Testis (tissue), 3 donors: ENCODE data around the gene OR6A2. TPM values are rescaled to one million over a fixed set of nuclear protein-coding genes. Genes with fewer than 3 reads are reported as not detected.

Experiments used
- DNase-seq: peaks from one replicate; pipeline ENCODE4 v3.0.0-alpha.2; 2019
- H3K27ac ChIP-seq, 2 donors: fragments of 200-600 bp; sonication (generic); one replicate each; pipeline ENCODE4 v1.5.1; 2019
- H3K27me3 ChIP-seq: fragments of 200-600 bp; sonication (generic); one replicate; pipeline ENCODE4 v1.5.1; 2019
- H3K36me3 ChIP-seq: fragments of 200-600 bp; sonication (generic); one replicate; pipeline ENCODE4 v1.5.1; 2017; ENCODE audit warnings: low read depth; ENCODE audit errors: missing control alignments
- H3K4me1 ChIP-seq: fragments of 200-600 bp; sonication (generic); one replicate; pipeline ENCODE4 v1.5.1; 2019
- H3K4me3 ChIP-seq, 2 donors: fragments of 200-600 bp; sonication (generic); one replicate each; pipeline ENCODE4 v1.5.1; 2017 to 2019
- H3K9me3 ChIP-seq: fragments of 200-600 bp; sonication (generic); one replicate; pipeline ENCODE4 v1.5.1; 2017
- POLR2A ChIP-seq: fragments of 450-650 bp; IDR thresholded peaks from one replicate; pipeline ENCODE4 v1.6.1; 2017; ENCODE audit warnings: antibody characterized with exemption, mild to moderate bottlenecking, moderate library complexity
- WGBS, 2 donors: methylation state at CpG; one replicate each; pipeline ENCODE4 v1.1.5; 2018; 5-methylcytosine and 5-hydroxymethylcytosine counted together
- intact Hi-C: fragments of 100-400 bp; cut with DNase I; formaldehyde crosslinking; loops from one replicate; pipeline ENCODE4 v1.15.1; 2023; ENCODE audit warnings: low total_unique reads
- polyA plus RNA-seq: library from polyadenylated mRNA; stranded (reverse); fragments of 350-450 nt; fragmentation: Illumina TruSeq; extraction: RNeasy Lipid Tissue Mini Kit (QIAGEN cat#74804); gene quantifications from one replicate; pipeline ENCODE4 v1.2.3, GENCODE V29; 2014; ENCODE audit warnings: low read depth, low replicate concordance; ENCODE audit not compliant: insufficient read depth
- total RNA-seq, 2 donors: library from RNA; depleted of rRNA; stranded (reverse); fragments of >200 nt; gene quantifications; one replicate each; pipeline ENCODE4 v1.2.3, GENCODE V29; 2016
- TF ChIP-seq, protein P1 (sequence below), 3 experiments: fragments of 450-650 bp in 2 of 3; fragments of 200-600 bp in 1 of 3; sonication (generic) in 1 of 3; IDR thresholded peaks; one replicate each; pipeline ENCODE4 v1.5.1; 2016 to 2019; ENCODE audit warnings: antibody characterized with exemption in 3 of 3, mild to moderate bottlenecking in 2 of 3, moderate library complexity in 1 of 3

OR6A2 gene
- total and polyA plus RNA-seq, 3 donors from 2014 or later, result 2.2 to 2.6 TPM; not detected in 1

DNA sequence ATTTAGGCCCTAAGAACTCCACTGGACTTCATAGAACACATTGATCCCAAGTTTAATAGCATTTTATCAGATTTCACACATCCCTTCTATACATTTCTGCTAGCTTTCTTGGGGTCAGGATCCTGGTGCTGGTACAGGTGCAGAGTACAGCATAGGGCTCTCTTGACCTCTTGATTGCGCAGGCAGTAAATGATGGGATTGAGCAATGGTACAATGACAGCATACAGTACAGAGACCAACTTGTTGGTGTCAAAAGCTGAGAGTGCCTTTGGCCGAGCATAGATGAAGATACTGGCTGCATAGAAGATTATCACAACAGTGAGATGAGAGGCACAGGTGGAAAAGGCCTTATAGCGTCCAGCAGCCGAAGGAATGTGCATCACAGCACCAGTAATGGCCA lies 4.8 kb downstream of the OR6A2 start:
- intact Hi-C loops, result no loop called here

DNA sequence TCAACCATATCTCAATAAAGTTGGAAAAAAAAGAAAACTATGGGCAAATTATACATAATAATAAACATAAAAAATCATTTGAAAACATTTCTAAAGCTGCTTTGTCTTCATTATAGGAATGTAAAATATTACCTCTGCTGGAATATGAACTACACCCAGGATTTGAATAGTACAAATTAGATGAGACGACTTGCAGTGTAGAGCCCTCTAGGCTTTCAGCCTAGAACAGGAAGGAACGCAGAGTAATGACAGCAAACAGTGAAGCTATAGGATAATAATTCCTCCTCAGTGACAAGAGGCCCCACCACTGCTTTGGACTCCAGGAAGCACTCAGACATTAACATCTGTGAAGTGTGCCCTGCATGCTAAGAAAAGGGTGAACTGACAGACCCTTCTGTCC lies 8.9 kb downstream of the OR6A2 start:
- WGBS, 2 donors, result 77 to 86% methylated on average over 2 of the region's 2 CpGs
- TF ChIP-seq POLR2A, result no peak
- TF ChIP-seq, protein P1, sequence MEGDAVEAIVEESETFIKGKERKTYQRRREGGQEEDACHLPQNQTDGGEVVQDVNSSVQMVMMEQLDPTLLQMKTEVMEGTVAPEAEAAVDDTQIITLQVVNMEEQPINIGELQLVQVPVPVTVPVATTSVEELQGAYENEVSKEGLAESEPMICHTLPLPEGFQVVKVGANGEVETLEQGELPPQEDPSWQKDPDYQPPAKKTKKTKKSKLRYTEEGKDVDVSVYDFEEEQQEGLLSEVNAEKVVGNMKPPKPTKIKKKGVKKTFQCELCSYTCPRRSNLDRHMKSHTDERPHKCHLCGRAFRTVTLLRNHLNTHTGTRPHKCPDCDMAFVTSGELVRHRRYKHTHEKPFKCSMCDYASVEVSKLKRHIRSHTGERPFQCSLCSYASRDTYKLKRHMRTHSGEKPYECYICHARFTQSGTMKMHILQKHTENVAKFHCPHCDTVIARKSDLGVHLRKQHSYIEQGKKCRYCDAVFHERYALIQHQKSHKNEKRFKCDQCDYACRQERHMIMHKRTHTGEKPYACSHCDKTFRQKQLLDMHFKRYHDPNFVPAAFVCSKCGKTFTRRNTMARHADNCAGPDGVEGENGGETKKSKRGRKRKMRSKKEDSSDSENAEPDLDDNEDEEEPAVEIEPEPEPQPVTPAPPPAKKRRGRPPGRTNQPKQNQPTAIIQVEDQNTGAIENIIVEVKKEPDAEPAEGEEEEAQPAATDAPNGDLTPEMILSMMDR (IDR thresholded peaks at IDR 0.05), result no peak

More for the DNA sequence above, 4.8 kb downstream of the OR6A2 start:
- no peak for TF ChIP-seq POLR2A
- TF ChIP-seq, protein P1 (IDR thresholded peaks at IDR 0.05), result no peak
- Histone ChIP-seq H3K9me3 (no peaks in the 10 kb centered on the region), H3K4me1 (no peaks in the 10 kb centered on the region), H3K4me3 (no peak overlapping the region), H3K27ac (no peak overlapping the region), H3K36me3 (no peaks in the 10 kb centered on the region), H3K27me3 (no peaks in the 10 kb centered on the region)
- no peak for DNase-seq
- 88 to 98% methylated on average over 4 of the region's 4 CpGs for WGBS, 2 donors

DNA sequence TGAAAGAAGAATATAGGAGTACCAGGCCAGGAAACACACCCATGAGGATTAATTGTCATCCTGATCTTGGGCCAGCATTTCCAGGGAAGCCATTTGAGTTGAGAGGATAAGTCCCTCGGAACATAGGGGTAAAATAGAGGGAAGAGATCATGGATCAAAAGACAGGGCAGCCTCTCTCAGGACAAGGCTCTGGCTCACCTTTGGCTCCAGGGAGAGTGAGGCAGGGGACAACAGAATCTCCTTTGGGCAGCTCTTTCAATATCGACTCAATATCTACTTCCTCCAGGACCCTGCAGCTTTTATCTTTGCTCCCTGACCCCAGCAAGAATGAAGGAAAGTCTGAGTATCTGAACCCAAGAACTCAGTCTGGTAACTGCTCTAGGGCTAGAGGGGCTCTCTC lies 16.8 kb downstream of the OR6A2 start, which contains the start of gene OR2AG1:
OR2AG1 (plus strand) TSS at position 301 of the 400 bp plus-strand sequence. CDS start 2,018 bp downstream, outside the sequence.
- H3K4me1 ChIP-seq, result no peaks in the 10 kb centered on the region
- 75 to 88% methylated on average over 2 of the region's 2 CpGs for WGBS, 2 donors
- no peak within 1 kb of the TSS for H3K4me3 ChIP-seq
- intact Hi-C loops, result no loop called here
- TF ChIP-seq, protein P1 (IDR thresholded peaks at IDR 0.05), result no peak
- DNase-seq, result no peak
- H3K27me3 ChIP-seq, result no peaks in the 10 kb centered on the region
- no peak within 1 kb of the TSS for H3K27ac ChIP-seq
- no peaks in the 10 kb centered on the region for H3K36me3 ChIP-seq
- no peaks in the 10 kb centered on the region for H3K9me3 ChIP-seq

More for the DNA sequence above, 8.9 kb downstream of the OR6A2 start:
- no peak for DNase-seq
- intact Hi-C loops, result no loop called here
- Histone ChIP-seq H3K4me3 (no peak overlapping the region), H3K27ac (no peak overlapping the region), H3K27me3 (no peaks in the 10 kb centered on the region), H3K4me1 (no peaks in the 10 kb centered on the region), H3K9me3 (no peaks in the 10 kb centered on the region), H3K36me3 (no peaks in the 10 kb centered on the region)

DNA sequence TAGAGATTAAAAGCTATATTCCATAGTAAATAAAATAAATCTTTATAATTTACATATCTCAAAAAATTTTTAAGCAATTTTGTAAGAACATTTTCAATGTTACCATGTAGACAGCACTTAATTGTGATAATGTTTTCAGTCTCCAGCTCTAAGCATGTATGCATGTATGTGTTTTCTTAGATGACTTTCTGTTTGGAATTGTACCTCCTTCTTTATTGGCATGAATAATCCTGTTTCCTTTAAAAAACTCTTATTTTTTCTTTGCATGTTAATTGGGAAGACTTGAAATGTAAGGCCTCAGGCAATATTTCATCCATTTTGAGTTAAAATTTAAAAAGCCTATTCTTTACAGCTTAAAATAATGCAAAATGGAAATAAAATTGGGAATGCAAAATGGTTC lies 18.7 kb downstream of the OR6A2 start:
- Histone ChIP-seq H3K36me3 (no peaks in the 10 kb centered on the region), H3K4me3 (no peak overlapping the region), H3K4me1 (no peaks in the 10 kb centered on the region), H3K9me3 (no peaks in the 10 kb centered on the region), H3K27me3 (no peaks in the 10 kb centered on the region), H3K27ac (no peak overlapping the region)
- intact Hi-C loops, result no loop called here
- no peak for DNase-seq
- TF ChIP-seq POLR2A, result no peak
- TF ChIP-seq, protein P1 (IDR thresholded peaks at IDR 0.05), result no peak

DNA sequence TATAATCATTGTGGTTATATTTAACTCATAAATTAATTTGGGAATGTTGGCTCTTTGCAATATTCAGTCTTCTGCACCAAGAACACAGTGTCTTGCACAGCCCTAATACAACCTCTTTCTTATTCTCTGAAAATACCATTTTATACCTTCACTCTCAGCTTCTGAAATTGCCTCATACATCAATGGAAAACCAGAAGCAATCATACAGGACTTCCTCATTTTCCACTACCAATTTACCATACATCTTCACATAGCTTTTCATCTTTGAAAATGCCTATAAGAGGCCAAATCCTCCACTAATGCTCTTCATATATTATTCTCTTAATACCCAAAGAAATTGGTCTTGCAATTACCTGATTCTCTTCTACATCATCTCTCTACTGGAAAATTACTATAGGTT lies 21.0 kb downstream of the OR6A2 start:
- intact Hi-C loops, result no loop called here
- Histone ChIP-seq H3K27me3 (no peaks in the 10 kb centered on the region), H3K36me3 (no peaks in the 10 kb centered on the region), H3K4me1 (no peaks in the 10 kb centered on the region), H3K27ac (no peak overlapping the region), H3K9me3 (no peaks in the 10 kb centered on the region), H3K4me3 (no peak overlapping the region)
- TF ChIP-seq, protein P1 (IDR thresholded peaks at IDR 0.05), result no peak
- no peak for TF ChIP-seq POLR2A
- no peak for DNase-seq
